K562 (cell line): ENCODE measurements around the gene PIGN.

Experiments
- CREB1 ChIP-seq, 2 experiments: sonication (generic) in 1 of 2; formaldehyde crosslinking in 1 of 2; IDR thresholded peaks; 2 replicates each; pipeline versions ENCODE4 v1.6.1 to v1.8.0; 2012 to 2022; ENCODE audit warnings: inconsistent platforms in 1 of 2, mild to moderate bottlenecking in 1 of 2, missing genetic modification reagents in 1 of 2, moderate library complexity in 1 of 2
- ELK1 ChIP-seq: sonication (generic); formaldehyde crosslinking; IDR thresholded peaks from 2 replicates; pipeline ENCODE4 v1.8.1; 2022; ENCODE audit warnings: missing genetic modification reagents
- PATZ1 ChIP-seq: fragments of 250-450 bp; sonication (Bioruptor Pico); IDR thresholded peaks from 2 replicates; pipeline ENCODE4 v1.5.0; 2020; ENCODE audit warnings: mild to moderate bottlenecking, borderline replicate concordance
- SIN3B ChIP-seq: fragments of 450-650 bp; IDR thresholded peaks from 2 replicates; pipeline ENCODE4 v1.6.1; 2017; ENCODE audit warnings: low read depth, mild to moderate bottlenecking, moderate library complexity
- XRCC5 ChIP-seq: fragments of 200-400 bp; formaldehyde crosslinking; IDR thresholded peaks from 2 replicates; pipeline ENCODE4 v1.6.1; 2017; ENCODE audit warnings: low read depth, mild to moderate bottlenecking, low read length
- ZNF668 ChIP-seq: fragments of 250-450 bp; sonication (Bioruptor Pico); IDR thresholded peaks from 2 replicates; pipeline ENCODE4 v1.8.0; 2022; ENCODE audit warnings: mild to moderate bottlenecking, inconsistent platforms

- no peak for TF ChIP-seq CREB1 (IDR thresholded peaks at IDR 0.05)
- TF ChIP-seq CREB1 (CRISPR knock-in tag; IDR thresholded peaks at IDR 0.05) = no peak
- no peak for TF ChIP-seq PATZ1 (CRISPR knock-in tag)
- no peak for TF ChIP-seq ZNF668
- no peak for TF ChIP-seq XRCC5
- TF ChIP-seq SIN3B = no peak
- TF ChIP-seq ELK1 (CRISPR knock-in tag) = no peak
These were observed 168.2 kb downstream of the PIGN start for GRCh38 chr18:62018759-62019041.
